ENCODE measurements around the gene SEPTIN10.
"Not testable (repeated sequence)": the region's sequence is repeated elsewhere in the genome, so short reads cannot be mapped to it uniquely, and the experiment has no call there.

Gene SEPTIN10

DNA sequence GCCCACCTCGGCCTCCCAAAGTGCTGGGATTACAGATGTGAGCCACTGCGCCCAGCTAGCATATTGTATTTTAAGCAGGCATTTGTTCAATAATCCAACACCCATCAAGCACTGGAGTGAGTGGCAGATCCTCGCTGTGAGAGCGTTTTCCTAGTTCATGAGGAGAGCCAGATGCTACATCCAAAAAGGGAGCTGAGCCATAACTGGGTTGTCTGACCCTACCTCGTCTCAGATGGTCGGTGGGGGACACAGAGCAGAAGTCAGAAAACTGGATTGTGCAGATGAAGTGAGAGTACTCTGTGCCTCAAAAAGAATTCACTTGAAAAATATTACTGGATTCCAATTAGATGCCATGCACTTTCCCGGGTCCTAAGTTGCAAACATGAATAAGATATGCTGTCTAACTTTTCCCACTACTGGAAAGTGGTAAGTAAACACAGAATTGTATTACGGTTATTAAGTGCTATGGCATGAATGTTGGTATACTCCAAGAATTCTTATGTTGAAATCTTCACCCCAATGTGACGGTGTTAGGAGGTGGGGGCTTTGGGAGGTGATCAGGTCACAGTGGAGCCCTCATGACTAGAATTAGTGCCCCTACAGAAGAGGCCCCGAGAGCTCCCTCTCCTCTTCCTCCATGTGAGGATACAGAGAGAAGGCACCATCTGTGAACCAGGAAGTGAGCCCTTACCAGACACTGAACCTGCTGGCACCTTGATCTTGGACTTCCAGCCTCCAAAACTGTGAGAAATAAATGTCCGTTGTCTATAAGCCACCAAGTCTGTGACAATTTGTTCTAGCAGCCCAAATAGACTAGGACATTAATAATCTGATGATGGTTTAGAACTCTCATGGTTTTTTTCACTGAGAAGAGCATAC, 21.9 kb upstream of the SEPTIN10 start:
- in situ Hi-C loops (cut with HindIII; ENCODE audit: low sequenced_read_pairs) = no loop called here

DNA sequence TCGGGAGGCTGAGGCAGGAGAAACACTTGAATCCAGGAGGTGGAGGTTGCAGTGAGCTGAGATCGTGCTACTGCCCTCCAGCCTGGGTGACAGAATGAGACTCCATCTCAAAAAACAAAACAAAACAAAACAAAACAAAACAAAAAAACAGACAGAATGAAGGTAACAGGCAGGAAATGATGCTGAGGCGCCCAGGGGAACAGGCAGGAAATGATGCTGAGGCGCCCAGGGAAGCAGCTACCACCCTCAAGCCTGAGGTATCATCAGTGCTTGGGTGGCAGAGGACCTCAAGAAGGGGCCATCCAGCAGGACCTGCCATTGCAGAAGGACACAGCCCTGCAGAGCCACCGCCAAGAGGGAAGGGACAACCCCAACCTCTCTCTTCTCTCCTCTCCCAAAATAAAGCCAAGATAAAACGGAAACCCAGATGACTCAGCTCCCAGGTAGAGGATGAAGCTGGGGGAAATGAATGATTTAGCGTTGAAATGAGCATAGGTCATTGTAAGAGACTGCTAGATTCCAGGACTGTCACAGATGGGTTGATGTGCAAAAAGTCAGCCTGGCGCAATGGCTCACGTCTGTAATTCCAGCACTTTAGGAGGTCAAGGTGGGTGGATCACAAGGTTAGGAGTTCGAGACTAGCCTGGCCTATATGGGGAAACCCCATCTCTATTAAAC, 19.7 kb upstream of the SEPTIN10 start:
- in situ Hi-C loops (cut with HindIII; ENCODE audit: low sequenced_read_pairs) = no loop called here

DNA sequence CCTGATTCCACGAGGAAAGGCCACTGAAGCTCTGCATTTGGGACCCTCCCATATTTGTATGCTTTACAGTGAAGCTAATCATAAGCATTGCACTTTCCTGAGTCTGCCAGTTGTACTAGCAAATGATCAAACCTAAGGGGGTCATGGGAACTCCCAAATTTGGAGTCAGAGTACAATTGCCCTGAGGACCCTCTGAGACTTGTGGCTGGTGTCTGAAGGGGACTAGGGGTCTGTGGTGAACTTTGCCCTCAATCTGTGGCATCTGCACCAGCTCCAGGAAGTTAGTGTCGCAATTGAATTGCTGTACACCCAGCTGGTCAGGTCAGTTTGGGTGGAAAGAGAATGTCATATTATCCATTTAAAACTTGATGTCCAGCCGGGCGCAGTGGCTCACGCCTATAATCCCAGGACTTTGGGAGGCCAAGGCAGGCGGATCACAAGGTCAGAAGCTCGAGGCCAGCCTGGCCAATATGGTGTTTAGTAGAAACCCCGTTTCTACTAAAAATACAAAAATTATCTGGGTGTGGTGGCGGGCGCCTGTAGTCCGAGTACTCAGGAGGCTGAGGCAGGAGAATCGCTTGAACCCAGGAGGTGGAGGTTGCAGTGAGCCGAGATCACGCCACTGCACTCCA, 18.5 kb upstream of the SEPTIN10 start:
- in situ Hi-C loops (cut with HindIII; ENCODE audit: low sequenced_read_pairs) = no loop called here

DNA sequence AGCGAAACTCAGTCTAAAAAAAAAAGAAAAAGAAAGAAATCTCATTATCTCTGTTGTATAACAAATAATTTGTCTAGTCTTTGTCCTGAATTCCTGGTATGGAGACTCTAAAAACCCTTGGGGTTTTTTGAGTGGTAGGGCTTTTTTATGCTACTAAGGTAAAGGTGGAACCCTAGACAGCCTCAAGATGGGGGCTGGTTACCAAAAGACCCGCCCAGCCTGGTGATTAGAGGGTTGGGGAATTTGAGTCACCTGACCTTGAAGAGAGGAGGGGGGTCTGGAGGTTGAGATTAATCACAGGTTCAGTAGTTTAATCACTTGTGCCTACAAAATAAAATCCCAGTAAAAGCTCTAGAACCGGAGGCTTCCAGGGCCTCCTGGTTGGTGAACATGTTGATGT, 18.0 kb upstream of the SEPTIN10 start:
- in situ Hi-C loops (cut with HindIII; ENCODE audit: low sequenced_read_pairs) = no loop called here

DNA sequence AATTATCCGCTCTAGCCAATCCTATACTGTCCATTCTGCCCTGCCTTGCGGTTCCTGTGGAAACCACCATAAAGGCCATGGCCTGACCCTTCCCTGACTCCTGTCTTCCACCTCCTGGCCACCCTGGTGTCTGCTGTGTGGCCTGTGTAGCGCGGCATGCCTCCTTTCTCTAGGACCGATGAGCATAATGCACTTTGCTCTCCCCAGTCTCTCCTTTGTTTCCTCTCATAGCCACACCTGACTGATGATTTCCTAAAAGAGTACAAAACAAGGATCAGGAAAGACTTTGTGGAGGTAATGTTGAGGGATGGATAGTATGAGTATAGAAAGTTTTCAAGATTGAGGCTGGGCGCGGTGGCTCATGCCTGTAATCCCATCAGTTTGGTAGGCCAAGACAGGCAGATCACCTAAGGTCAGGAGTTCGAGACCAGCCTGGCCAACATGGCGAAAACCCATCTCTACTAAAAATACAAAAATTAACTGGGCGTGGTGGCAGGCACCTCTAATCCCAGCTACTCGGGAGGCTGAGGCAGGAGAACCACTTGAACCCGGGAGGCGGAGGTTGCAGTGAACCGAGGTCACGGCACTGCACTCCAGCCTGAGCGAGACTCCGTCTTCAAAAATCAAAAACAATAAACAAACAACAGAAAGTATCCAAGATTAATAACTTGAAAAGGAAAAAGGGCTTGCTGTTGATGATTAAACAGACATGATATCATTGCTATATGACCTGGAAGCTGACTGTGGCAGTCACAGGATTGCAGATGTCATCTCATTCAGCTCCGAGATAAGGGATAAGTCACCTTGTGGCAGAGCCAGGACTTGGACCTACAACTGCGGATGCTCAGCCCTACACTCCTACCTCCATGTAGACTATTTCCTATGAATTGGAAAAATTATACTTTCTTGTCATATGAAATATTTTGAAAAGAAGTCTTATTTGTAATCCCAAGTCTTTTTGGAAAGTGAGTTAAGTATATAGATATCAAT, 17.0 kb upstream of the SEPTIN10 start:
- in situ Hi-C loops (cut with HindIII; ENCODE audit: low sequenced_read_pairs) = no loop called here

DNA sequence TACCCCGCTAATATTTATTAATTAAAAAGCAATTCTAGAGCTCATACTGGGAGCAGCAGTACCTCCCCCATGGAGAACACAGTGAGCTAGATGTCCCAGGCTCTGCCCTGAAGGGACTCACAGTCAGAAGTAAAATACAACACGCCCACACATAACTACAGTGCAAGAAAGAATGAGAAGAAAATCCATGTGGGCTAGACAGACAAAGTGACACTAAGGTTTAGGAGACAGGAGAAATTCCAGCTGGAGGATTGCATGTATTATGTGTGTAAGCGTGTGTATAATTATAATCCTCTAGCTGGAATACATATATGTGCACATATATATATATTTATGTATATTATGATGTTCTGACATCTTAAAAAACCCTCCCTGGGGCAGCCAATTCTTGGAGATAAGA, 16.1 kb upstream of the SEPTIN10 start:
- in situ Hi-C loops (cut with HindIII; ENCODE audit: low sequenced_read_pairs) = no loop called here

DNA sequence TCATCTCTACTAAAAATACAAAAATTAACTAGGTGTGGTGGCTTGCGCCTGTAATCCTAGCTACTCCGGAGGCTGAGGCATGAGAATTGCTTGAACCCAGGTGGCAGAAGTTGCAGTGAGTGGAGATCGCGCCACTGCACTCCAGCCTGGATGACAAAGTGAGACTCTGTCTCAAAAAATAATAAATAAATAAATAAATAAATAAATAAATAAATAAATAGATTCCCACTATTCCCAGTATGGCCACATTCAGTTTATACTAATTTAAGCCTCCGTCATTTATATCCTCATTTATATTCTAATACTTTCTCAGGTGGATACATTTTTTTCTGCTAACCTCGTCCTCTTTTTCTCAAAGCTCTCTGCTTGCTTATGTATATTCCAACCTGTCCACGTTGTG, 14.6 kb upstream of the SEPTIN10 start:
- in situ Hi-C loops (cut with HindIII; ENCODE audit: low sequenced_read_pairs) = not testable (repeated sequence)

DNA sequence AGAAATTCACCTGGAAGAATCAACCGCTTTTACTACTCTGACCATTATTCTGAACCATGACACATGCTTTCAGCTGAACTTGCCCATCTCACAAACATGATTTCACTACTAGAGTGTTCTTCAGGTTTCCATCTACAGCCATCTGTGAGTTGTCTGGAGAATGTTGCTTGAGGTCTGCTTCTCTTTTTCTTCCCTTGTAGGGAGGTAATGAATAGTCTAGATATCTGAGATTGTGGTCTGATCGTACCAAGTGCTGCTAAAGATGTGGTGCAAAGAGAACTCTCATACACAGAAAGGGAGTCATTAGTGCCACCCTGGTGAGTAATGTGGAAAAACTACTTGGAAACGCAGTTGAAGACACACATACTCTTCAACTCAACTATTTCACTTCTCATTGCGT, 10.6 kb upstream of the SEPTIN10 start:
- in situ Hi-C loops (cut with HindIII; ENCODE audit: low sequenced_read_pairs) = loop anchor here (5.0 kb wide), 1 partner anchor 38 kb away; no protein-coding TSS in a partner anchor

DNA sequence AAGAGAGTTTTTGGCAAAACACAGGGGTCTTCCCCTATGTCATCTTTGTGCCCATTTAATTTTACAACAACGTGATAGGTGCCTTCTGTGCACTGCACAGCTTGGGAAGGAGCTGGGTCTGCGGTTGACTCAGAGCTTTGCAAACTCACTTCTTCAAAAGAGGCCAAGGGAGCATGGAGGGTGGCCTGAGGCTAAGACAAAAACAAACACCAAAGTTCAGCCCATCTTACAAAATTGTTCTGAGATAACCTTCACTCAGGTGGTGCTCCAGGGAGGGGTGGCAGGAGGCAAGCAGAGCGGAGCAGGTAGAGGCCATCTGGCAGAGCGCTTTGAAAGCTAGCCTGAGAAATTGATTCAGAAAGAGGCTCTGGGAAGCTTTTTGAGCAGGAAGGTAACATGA, 10.2 kb upstream of the SEPTIN10 start:
- in situ Hi-C loops (cut with HindIII; ENCODE audit: low sequenced_read_pairs) = loop anchor here (5.0 kb wide), 1 partner anchor 38 kb away; no protein-coding TSS in a partner anchor

DNA sequence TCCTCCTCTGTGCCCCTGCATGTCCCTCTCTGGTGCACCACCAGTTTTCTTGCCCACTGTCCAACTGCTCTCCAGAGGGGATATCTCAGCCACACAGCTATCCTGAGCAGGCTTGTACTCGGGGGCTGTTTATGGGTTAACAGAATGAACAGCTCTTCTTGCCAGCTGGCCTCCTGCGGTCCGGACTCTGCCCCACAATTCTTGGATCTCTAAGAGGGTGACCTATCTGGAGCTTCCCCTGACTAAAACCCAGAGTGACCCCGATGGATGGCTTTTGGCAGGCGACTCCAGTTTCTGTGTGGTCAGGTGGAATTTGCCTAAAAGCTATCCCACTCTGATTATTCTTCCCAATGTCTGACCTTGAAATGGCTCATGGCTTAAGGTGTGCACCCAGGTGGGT, 9.5 kb upstream of the SEPTIN10 start:
- in situ Hi-C loops (cut with HindIII; ENCODE audit: low sequenced_read_pairs) = loop anchor here (5.0 kb wide), 1 partner anchor 39 kb away; no protein-coding TSS in a partner anchor

DNA sequence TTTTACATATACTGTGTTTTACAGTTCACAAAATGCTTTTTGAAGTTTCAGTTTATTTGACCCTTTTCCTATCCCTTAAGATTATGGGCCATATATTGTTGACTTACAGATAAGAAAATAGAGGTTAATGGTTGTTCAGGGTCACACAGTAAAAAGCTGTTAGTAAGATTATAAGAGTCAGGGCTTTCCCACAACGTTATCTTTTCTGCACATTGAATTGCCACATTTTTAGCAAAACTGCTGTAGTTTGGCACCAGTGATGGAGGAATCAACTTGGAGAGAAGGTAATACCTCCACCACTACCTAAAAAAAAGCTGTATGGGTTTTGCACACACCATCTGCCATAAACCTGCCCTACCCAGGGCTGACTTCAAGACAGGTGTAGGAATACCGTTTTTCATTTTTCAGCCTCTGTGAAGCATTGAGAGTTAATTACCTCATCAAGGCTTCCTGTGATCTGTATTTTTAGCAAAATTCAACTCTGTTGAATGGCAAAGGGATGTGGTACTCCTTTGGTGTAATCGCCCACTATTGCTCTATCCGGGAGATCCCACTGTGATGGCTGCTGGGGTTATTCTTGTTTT, 5.4 kb upstream of the SEPTIN10 start:
- in situ Hi-C loops (cut with HindIII; ENCODE audit: low sequenced_read_pairs) = no loop called here

DNA sequence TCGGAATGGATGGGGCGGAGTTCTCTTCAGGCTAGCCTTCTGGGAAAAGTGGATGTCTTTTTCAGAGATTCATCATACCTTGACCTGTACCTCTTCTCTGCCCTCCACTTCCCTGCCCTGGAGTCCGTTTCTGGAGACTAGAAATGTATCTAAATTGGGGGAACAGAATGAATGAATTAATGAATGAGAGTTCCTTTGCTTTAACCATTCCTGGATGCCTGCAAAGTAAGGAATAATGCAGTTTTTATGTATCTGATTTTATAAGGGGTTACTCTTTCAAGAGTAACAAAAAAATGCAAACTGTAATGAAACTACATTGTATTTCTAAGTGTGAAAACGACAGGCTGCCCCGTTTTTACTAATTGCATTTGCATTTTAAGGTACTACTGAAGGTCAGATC, 2.4 kb upstream of the SEPTIN10 start:
- in situ Hi-C loops (cut with HindIII; ENCODE audit: low sequenced_read_pairs) = no loop called here

DNA sequence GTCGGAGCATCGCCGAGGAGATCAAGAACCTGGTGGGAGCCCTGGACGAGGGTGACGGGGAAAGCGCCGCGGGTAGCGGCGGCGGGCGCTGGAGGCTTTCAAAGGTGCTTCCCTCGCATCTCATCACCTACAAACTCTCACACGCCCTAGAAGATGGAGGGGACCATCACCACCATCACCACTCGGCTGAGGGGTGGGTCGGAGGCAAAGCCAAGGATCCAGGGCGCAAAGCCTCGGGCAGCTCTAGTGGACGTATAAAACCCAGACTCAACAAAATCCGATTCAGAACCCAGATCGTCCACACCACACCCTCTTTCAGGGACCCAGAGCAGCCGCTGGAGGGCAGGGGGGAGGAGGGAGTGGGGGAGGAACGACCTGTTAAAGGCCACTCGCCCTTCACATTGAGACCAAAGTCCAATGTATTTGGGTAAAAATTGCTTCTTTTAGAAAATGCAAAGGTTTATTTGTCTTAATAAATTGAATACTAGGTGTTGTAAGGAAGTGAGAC, 1.9 kb upstream of the SEPTIN10 start:
- in situ Hi-C loops (cut with HindIII; ENCODE audit: low sequenced_read_pairs) = no loop called here

DNA sequence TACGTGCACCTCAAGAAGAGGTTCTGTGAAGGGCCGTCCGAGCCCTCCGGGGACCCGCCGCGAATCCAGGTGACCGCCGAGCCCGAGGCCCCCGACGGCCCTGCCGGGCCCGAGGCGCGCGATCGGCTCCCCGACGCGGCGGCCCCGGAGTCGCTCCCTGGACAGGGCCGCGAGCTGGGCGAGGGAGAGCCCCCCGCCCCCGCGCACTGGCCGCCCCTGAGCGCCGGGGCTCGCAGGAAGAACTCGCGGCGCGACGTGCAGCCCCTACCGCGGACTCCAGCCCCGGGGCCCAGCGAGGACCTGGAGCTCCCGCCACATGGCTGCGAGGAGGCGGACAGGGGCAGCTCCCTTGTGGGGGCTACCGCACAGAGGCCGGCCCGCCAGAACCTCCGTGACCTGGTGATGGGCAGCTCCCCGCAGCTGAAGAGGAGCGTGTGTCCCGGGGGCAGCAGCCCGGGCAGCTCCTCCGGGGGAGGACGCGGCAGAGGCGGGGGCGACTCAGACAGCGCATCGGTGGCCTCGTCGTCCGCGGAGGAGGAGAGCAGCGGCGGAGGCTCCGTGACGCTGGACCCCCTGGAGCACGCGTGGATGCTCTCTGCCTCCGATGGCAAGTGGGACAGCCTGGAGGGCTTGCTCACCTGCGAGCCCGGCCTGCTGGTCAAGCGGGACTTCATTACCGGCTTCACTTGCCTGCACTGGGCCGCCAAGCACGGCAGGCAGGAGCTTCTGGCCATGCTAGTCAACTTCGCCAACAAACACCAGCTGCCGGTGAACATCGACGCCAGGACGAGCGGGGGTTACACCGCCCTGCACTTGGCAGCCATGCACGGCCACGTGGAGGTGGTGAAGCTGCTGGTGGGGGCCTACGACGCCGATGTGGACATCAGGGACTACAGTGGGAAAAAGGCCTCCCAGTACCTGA, 1.2 kb upstream of the SEPTIN10 start:
- in situ Hi-C loops (cut with HindIII; ENCODE audit: low sequenced_read_pairs) = no loop called here

DNA sequence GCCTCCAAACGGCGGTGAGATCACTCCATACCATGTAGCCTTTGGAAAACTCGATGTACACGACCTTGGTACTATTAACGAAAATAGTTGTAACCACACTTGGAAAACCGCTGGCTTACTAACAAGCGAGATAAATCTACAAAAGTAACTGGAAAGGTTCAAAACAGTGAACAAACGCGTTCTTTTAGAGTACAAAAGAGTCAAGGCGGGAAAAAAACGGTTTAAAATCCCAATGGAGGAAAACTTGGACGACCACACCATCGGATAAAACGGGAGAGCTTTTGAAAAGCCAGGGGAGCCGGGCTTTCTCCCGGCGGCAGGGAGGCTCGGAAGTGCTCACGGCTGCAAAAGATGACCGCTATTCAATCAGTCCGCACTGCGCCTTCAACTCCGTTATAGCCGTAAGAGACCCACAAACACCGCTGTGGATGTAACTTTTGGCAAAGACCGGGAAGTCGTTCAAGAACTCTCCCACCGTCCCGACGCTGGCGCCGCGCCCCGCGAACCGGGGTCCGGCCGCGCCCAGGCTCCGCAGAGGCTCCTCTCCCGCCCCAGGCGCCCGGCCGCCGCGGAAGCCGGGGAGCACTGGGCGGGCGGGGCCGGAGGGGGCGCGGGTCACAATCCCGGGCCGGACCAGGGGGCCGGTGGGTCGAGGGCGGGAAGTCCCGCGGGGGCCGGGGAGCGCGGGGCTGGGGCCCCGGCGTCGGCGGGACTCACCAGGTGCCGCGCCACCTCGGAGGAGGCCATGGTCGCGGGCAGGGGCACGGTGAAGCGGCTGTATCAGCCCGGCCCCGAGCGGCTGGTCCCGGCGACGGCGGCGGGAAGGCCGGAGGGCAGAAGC, 465 bp downstream of the SEPTIN10 start:
- in situ Hi-C loops (cut with HindIII; ENCODE audit: low sequenced_read_pairs) = no loop called here

DNA sequence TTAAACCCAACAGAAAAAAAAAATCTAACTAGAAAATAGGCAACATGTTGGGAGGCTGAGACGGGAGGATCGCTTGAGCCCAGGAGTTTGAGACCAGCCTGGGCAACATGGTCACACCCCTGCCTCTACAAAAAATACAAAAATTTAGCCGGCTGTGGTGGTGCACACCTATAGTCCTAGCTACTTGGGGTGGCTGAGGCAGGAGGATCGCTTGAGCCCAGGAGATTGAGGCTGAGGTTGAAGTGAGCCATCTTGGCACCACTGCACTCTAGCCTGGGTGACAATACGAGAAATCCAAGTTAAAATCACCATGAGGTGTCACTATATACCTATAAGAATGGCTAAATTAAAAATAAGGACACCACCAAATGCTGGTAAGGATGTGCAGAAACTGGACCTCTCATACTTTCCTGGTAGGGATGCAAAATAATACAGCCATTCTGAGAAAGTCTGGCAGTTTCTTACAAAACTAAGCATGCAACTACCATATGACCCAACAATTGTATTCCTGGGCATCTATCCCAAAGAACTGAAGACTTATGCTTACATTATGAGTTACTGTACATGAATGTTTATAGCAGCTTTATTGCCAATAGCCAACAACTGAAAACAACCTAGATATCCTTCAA, 2.2 kb downstream of the SEPTIN10 start:
- in situ Hi-C loops (cut with HindIII; ENCODE audit: low sequenced_read_pairs) = no loop called here

DNA sequence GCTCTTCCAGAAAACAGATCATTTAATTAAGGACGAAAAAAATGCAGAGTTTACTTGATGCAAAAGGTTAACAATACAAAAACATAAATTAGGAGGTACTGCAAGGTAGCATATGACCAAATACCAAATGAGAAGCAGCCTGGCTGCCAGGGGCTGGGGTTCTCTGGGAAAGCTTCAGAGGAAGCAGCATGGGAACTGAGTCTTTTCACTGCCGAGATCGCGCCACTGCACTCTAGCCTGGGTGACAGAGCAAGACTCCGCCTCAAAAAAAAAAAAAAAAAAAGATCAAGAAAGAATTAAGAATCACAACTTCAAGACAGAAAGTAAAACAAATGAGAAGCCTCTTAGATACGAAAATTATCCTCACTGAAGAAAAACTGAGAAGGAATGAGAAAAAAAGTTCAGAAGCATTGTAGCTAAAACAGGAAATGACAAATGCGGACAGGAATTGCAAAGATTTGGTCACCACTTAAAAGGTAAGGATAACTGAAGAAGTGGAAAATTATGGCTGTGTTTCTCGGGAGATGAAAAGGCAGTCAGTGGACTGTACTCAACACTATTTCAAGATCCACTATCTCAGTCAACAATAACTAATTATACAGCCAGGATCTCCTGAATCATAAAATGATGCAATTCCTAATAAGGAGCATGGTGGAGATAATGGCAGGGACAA, 4.3 kb downstream of the SEPTIN10 start:
- in situ Hi-C loops (cut with HindIII; ENCODE audit: low sequenced_read_pairs) = no loop called here
